ENCODE measurements around the gene TFCP2.

- TF ChIP-seq POLR2AphosphoS5 (IDR thresholded peaks at IDR 0.05): no peak
- TF ChIP-seq CTCF (IDR thresholded peaks at IDR 0.05): no peak
Observed at GRCh38 chr12:51183349-51183748, 10.4 kb upstream of the TFCP2 start.

Data from suprapubic skin (tissue), 3 donors.